OCI-LY1 (cell line): ENCODE measurements around the gene MLXIPL.

Source experiments
- H2AFZ ChIP-seq: fragments of 200-600 bp; sonication (generic), shearing (Covaris generic); 2 replicates; pipeline ENCODE4 v1.6.0; 2014; ENCODE audit warnings: antibody characterized with exemption, mild to moderate bottlenecking, low read length
- H3F3A ChIP-seq: fragments of 200-600 bp; sonication (generic), shearing (Covaris generic); 2 replicates; pipeline ENCODE4 v1.6.0; 2014; ENCODE audit warnings: mild to moderate bottlenecking, antibody characterized with exemption, low read length, moderate library complexity; ENCODE audit not compliant: insufficient read depth
- H3K27ac ChIP-seq: fragments of 200-600 bp; sonication (generic); 2 replicates; pipeline ENCODE4 v1.5.1; 2014; ENCODE audit warnings: low read length, mixed run types, mild to moderate bottlenecking, low read depth; ENCODE audit not compliant: poor library complexity, severe bottlenecking
- H3K27me3 ChIP-seq: fragments of 200-600 bp; sonication (generic); 2 replicates; pipeline ENCODE4 v1.6.0; 2014; ENCODE audit warnings: antibody characterized with exemption, mild to moderate bottlenecking, low read length, moderate library complexity; ENCODE audit not compliant: insufficient read depth
- H3K36me3 ChIP-seq: fragments of 200-600 bp; sonication (generic); 2 replicates; pipeline ENCODE4 v1.6.1; 2014; ENCODE audit warnings: mild to moderate bottlenecking, antibody characterized with exemption, low read length, moderate library complexity, mixed read lengths; ENCODE audit not compliant: insufficient read depth
- H3K4me1 ChIP-seq: fragments of 200-600 bp; sonication (generic); 2 replicates; pipeline ENCODE4 v1.5.1; 2014; ENCODE audit warnings: mild to moderate bottlenecking, low read length, moderate library complexity; ENCODE audit not compliant: insufficient read depth, severe bottlenecking
- H3K4me2 ChIP-seq: fragments of 200-600 bp; sonication (generic), shearing (Covaris generic); 2 replicates; pipeline ENCODE4 v1.6.1; 2014; ENCODE audit warnings: low read length
- H3K4me3 ChIP-seq: fragments of 200-600 bp; sonication (generic); 2 replicates; pipeline ENCODE4 v1.5.1; 2014; ENCODE audit warnings: low read length, low read depth, mild to moderate bottlenecking, mixed read lengths; ENCODE audit not compliant: poor library complexity, severe bottlenecking
- H3K79me2 ChIP-seq: fragments of 200-600 bp; shearing (Covaris generic); 2 replicates; pipeline ENCODE4 v1.6.1; 2016; ENCODE audit warnings: mixed run types, low read length, mixed read lengths; ENCODE audit not compliant: insufficient read depth
- H3K9ac ChIP-seq: fragments of 200-600 bp; sonication (generic), shearing (Covaris generic); 2 replicates; pipeline ENCODE4 v1.6.1; 2014; ENCODE audit warnings: mild to moderate bottlenecking, low read length, mixed read lengths
- H3K9me2 ChIP-seq: fragments of 200-600 bp; sonication (generic), shearing (Covaris generic); 2 replicates; pipeline ENCODE4 v1.6.1; 2014; ENCODE audit warnings: low read depth, mild to moderate bottlenecking, low read length, mixed read lengths
- H3K9me3 ChIP-seq: fragments of 200-600 bp; shearing (Covaris generic); 2 replicates; pipeline ENCODE4 v1.6.1; 2014; ENCODE audit warnings: low read length, mixed read lengths
- H4K20me1 ChIP-seq: fragments of 200-600 bp; sonication (generic), shearing (Covaris generic); 2 replicates; pipeline ENCODE4 v1.6.0; 2016; ENCODE audit warnings: mild to moderate bottlenecking, low read length; ENCODE audit not compliant: insufficient read depth
- CTCF ChIP-seq: fragments of 200-600 bp; sonication (generic), shearing (Covaris generic); IDR thresholded peaks from 2 replicates; pipeline ENCODE4 v1.5.1; 2017; ENCODE audit warnings: mild to moderate bottlenecking, antibody characterized with exemption, low read length, moderate library complexity, mixed read lengths
- EZH2 ChIP-seq: fragments of 200-600 bp; sonication (generic), shearing (Covaris generic); IDR thresholded peaks from 2 replicates; pipeline ENCODE4 v1.8.0; 2017; ENCODE audit warnings: borderline replicate concordance, mixed run types, mild to moderate bottlenecking, antibody characterized with exemption, low read length, moderate library complexity, mixed read lengths

MLXIPL gene

GRCh38 chr7:73633844-73634243 is 9.5 kb upstream of the MLXIPL start:
- H3K9ac ChIP-seq, result no peak overlapping the region
- H3K9me2 ChIP-seq, result no peaks in the 10 kb centered on the region
- H3K4me1 ChIP-seq, result no peaks in the 10 kb centered on the region
- H3K27ac ChIP-seq, result no peak overlapping the region
- H3K4me2 ChIP-seq, result no peak overlapping the region
- no peak overlapping the region for H2AFZ ChIP-seq
- H3K9me3 ChIP-seq, result no peaks in the 10 kb centered on the region
- H4K20me1 ChIP-seq, result no peaks in the 10 kb centered on the region
- no peak for TF ChIP-seq CTCF
- no peak for TF ChIP-seq EZH2
- no peaks in the 10 kb centered on the region for H3K36me3 ChIP-seq
- no peaks in the 10 kb centered on the region for H3F3A ChIP-seq
- H3K4me3 ChIP-seq, result no peak overlapping the region
- H3K27me3 ChIP-seq, result peaks cover 4% of the 10 kb centered on the region; the same call in 1 of the 2 replicates
- H3K79me2 ChIP-seq, result no peaks in the 10 kb centered on the region

- H3K9me2 ChIP-seq, result no peaks in the 10 kb centered on the region
- no peaks in the 10 kb centered on the region for H3K36me3 ChIP-seq
These were observed 9.0 kb upstream of the MLXIPL start for GRCh38 chr7:73633323-73633722.

GRCh38 chr7:73631558-73631957 is 7.2 kb upstream of the MLXIPL start:
- no peak overlapping the region for H3K27ac ChIP-seq
- H3K9me3 ChIP-seq, result no peaks in the 10 kb centered on the region
- H3F3A ChIP-seq, result no peaks in the 10 kb centered on the region
- no peaks in the 10 kb centered on the region for H4K20me1 ChIP-seq
- no peaks in the 10 kb centered on the region for H3K4me1 ChIP-seq
- H3K27me3 ChIP-seq, result peaks cover 12% of the 10 kb centered on the region; the same call in 1 of the 2 replicates
- H3K4me3 ChIP-seq, result no peak overlapping the region
- H3K9me2 ChIP-seq, result no peaks in the 10 kb centered on the region
- TF ChIP-seq CTCF, result no peak
- no peak for TF ChIP-seq EZH2
- no peak overlapping the region for H2AFZ ChIP-seq
- no peak overlapping the region for H3K9ac ChIP-seq
- no peaks in the 10 kb centered on the region for H3K36me3 ChIP-seq
- no peaks in the 10 kb centered on the region for H3K79me2 ChIP-seq
- no peak overlapping the region for H3K4me2 ChIP-seq

More at GRCh38 chr7:73633323-73633722, 9.0 kb upstream of the MLXIPL start:
- TF ChIP-seq CTCF, result no peak
- no peak for TF ChIP-seq EZH2
- no peak overlapping the region for H2AFZ ChIP-seq
- H3K27ac ChIP-seq, result no peak overlapping the region
- H4K20me1 ChIP-seq, result no peaks in the 10 kb centered on the region
- peaks cover 4% of the 10 kb centered on the region; the same call in 1 of the 2 replicates for H3K27me3 ChIP-seq
- no peaks in the 10 kb centered on the region for H3K79me2 ChIP-seq
- no peak overlapping the region for H3K9ac ChIP-seq
- no peaks in the 10 kb centered on the region for H3K9me3 ChIP-seq
- H3K4me3 ChIP-seq, result no peak overlapping the region
- H3K4me2 ChIP-seq, result no peak overlapping the region
- H3K4me1 ChIP-seq, result no peaks in the 10 kb centered on the region
- no peaks in the 10 kb centered on the region for H3F3A ChIP-seq
